H1 (cell line): ENCODE measurements around the gene HACD2. TPM values are rescaled to one million over a fixed set of nuclear protein-coding genes. Genes with fewer than 3 reads are reported as not detected.
"Not testable (repeated sequence)": the region's sequence is repeated elsewhere in the genome, so short reads cannot be mapped to it uniquely, and the experiment has no call there.

ENCODE experiments used
- CTCF ChIA-PET: fragments of 300-600 bp; sonication (Branson Sonifier 250); formaldehyde crosslinking; loops from one replicate; lab custom pipeline; 2021; ENCODE audit not compliant: partially characterized antibody; lab: Charles Lee
- POLR2A ChIA-PET: fragments of 300-600 bp; sonication (Branson Sonifier 250); formaldehyde crosslinking; loops from one replicate; lab custom pipeline; 2021; ENCODE audit warnings: inconsistent platforms; ENCODE audit not compliant: partially characterized antibody; lab: Charles Lee
- DNase-seq, 2 experiments: peaks; one replicate each; pipeline versions ENCODE4 v3.0.0 to v3.0.0-alpha.2; 2010 to 2022; ENCODE audit warnings: low spot score in 2 of 2, low read depth in 1 of 2, mixed read lengths in 1 of 2
- FAIRE-seq: peaks from 2 replicates; lab custom pipeline; 2011; peaks lifted over from hg19 to GRCh38; lab: Jason Lieb, UNC
- H2AFZ ChIP-seq: 2 replicates; pipeline ENCODE4 v1.8.1; 2012; ENCODE audit warnings: low read length, inconsistent platforms
- H2AK5ac ChIP-seq: 2 replicates; pipeline ENCODE4 v1.6.1; 2013; ENCODE audit warnings: low read depth, low read length
- H2BK120ac ChIP-seq: replicated peaks from 2 replicates; pipeline ENCODE3; 2013; ENCODE audit warnings: low read depth, low read length, inconsistent platforms
- H2BK12ac ChIP-seq: 2 replicates; pipeline ENCODE4 v1.6.1; 2013; ENCODE audit warnings: low read depth, low read length
- H2BK15ac ChIP-seq: 2 replicates; pipeline ENCODE4 v1.6.1; 2013; ENCODE audit warnings: low read length
- H2BK20ac ChIP-seq: 2 replicates; pipeline ENCODE4 v1.6.1; 2013; ENCODE audit warnings: low read length
- H2BK5ac ChIP-seq: 2 replicates; pipeline ENCODE4 v1.6.1; 2013; ENCODE audit warnings: low read depth, low read length
- H3K14ac ChIP-seq: 2 replicates; pipeline ENCODE4 v1.6.1; 2013; ENCODE audit warnings: inconsistent platforms; ENCODE audit not compliant: insufficient read length
- H3K18ac ChIP-seq: 2 replicates; pipeline ENCODE4 v1.6.1; 2013; ENCODE audit warnings: low read length; ENCODE audit errors: extremely low read depth
- H3K23ac ChIP-seq: 2 replicates; pipeline ENCODE4 v1.6.1; 2013; ENCODE audit warnings: inconsistent platforms; ENCODE audit not compliant: insufficient read length
- H3K23me2 ChIP-seq: 2 replicates; pipeline ENCODE4 v1.6.1; 2013; ENCODE audit warnings: low read depth, low read length
- H3K27ac ChIP-seq: 2 replicates; pipeline ENCODE4 v1.6.1; 2011; ENCODE audit warnings: low read depth, low read length, inconsistent platforms
- H3K27me3 ChIP-seq, 4 experiments: replicated peaks in 1 of 4; 1 replicate in 1 of 4; 2 replicates in 3 of 4; pipeline versions ENCODE4 v1.6.1 to v1.8.1; 2011 to 2013; ENCODE audit warnings: low read length in 3 of 4, mild to moderate bottlenecking in 3 of 4, inconsistent platforms in 2 of 4, mixed read lengths in 2 of 4, moderate library complexity in 1 of 4; ENCODE audit not compliant: control insufficient read depth in 3 of 4, insufficient read depth in 3 of 4; ENCODE audit errors: extremely low read depth in 1 of 4
- H3K36me3 ChIP-seq, 4 experiments: 2 replicates each; pipeline versions ENCODE4 v1.6.1 to v1.8.1; 2011 to 2013; ENCODE audit warnings: mild to moderate bottlenecking in 4 of 4, low read length in 3 of 4, moderate library complexity in 2 of 4, control low read depth in 1 of 4, inconsistent platforms in 1 of 4; ENCODE audit not compliant: insufficient read depth in 4 of 4, control insufficient read depth in 2 of 4
- H3K4ac ChIP-seq: replicated peaks from 2 replicates; pipeline ENCODE3; 2013; ENCODE audit warnings: low read length, low read depth, mixed read lengths, inconsistent platforms; ENCODE audit not compliant: insufficient read length
- H3K4me1 ChIP-seq, 4 experiments: replicated peaks in 1 of 4; 1 replicate in 1 of 4; 2 replicates in 3 of 4; pipeline versions ENCODE4 v1.6.1 to v1.8.1; 2011 to 2013; ENCODE audit warnings: low read length in 3 of 4, inconsistent platforms in 2 of 4, mixed read lengths in 1 of 4; ENCODE audit not compliant: insufficient read depth in 4 of 4, control insufficient read depth in 3 of 4
- H3K4me2 ChIP-seq, 2 experiments: 2 replicates each; pipeline versions ENCODE4 v1.6.1 to v1.8.1; 2011 to 2013; ENCODE audit warnings: low read depth in 2 of 2, low read length in 2 of 2, control low read depth in 1 of 2, inconsistent platforms in 1 of 2, mild to moderate bottlenecking in 1 of 2; ENCODE audit not compliant: insufficient read depth in 1 of 2
- H3K4me3 ChIP-seq, 4 experiments: fragments of 200-600, 300-600 bp in 1 of 4; sonication (generic), shearing (Covaris generic), sonication (Bioruptor Twin) in 1 of 4; 2 replicates each; pipeline versions ENCODE4 v1.5.1 to v1.8.1; 2011 to 2016; ENCODE audit warnings: low read length in 4 of 4, low read depth in 3 of 4, control low read depth in 2 of 4, inconsistent platforms in 2 of 4, mild to moderate bottlenecking in 2 of 4, mixed read lengths in 1 of 4, moderate library complexity in 1 of 4; ENCODE audit not compliant: insufficient read depth in 2 of 4; ENCODE audit errors: extremely low read depth in 1 of 4
- H3K56ac ChIP-seq: replicated peaks from 2 replicates; pipeline ENCODE3; 2013; ENCODE audit warnings: low read depth, mild to moderate bottlenecking, mixed read lengths, low read length, inconsistent platforms; ENCODE audit not compliant: insufficient read length
- H3K79me1 ChIP-seq: 2 replicates; pipeline ENCODE4 v1.6.1; 2013; ENCODE audit warnings: low read depth, low read length, control low read depth
- H3K79me2 ChIP-seq, 2 experiments: 2 replicates each; pipeline versions ENCODE4 v1.6.1 to v1.8.1; 2012 to 2013; ENCODE audit warnings: low read length in 2 of 2, mild to moderate bottlenecking in 2 of 2, inconsistent platforms in 1 of 2; ENCODE audit not compliant: insufficient read depth in 2 of 2, control insufficient read depth in 1 of 2
- H3K9ac ChIP-seq, 4 experiments: replicated peaks in 1 of 4; 1 replicate in 1 of 4; 2 replicates in 3 of 4; pipeline versions ENCODE4 v1.6.1 to v1.8.1; 2011 to 2013; ENCODE audit warnings: low read depth in 3 of 4, low read length in 3 of 4, control low read depth in 2 of 4, mild to moderate bottlenecking in 2 of 4, moderate library complexity in 2 of 4, inconsistent platforms in 1 of 4; ENCODE audit errors: extremely low read depth in 1 of 4
- H3K9me3 ChIP-seq, 2 experiments: 2 replicates each; pipeline versions ENCODE4 v1.6.1 to v1.8.1; 2012 to 2013; ENCODE audit warnings: mild to moderate bottlenecking in 2 of 2, moderate library complexity in 2 of 2, control low read depth in 1 of 2, inconsistent platforms in 1 of 2, low read depth in 1 of 2, low read length in 1 of 2, mixed read lengths in 1 of 2; ENCODE audit not compliant: insufficient read depth in 2 of 2
- H4K20me1 ChIP-seq, 2 experiments: replicated peaks in 1 of 2; 2 replicates each; pipeline versions ENCODE3 to v1.8.1; 2011 to 2013; ENCODE audit warnings: inconsistent platforms in 2 of 2, low read length in 2 of 2, mild to moderate bottlenecking in 1 of 2; ENCODE audit not compliant: insufficient read depth in 2 of 2, control insufficient read depth in 1 of 2
- H4K5ac ChIP-seq: 2 replicates; pipeline ENCODE4 v1.6.1; 2013; ENCODE audit warnings: low read length, low read depth, mixed read lengths, inconsistent platforms; ENCODE audit not compliant: insufficient read length
- H4K8ac ChIP-seq: 2 replicates; pipeline ENCODE4 v1.8.0; 2013; ENCODE audit warnings: mild to moderate bottlenecking, moderate library complexity, low read length, inconsistent platforms; ENCODE audit not compliant: insufficient read depth; ENCODE audit errors: extremely low read depth
- H4K91ac ChIP-seq: replicated peaks from 2 replicates; pipeline ENCODE3; 2013; ENCODE audit warnings: low read length, mixed read lengths, inconsistent platforms; ENCODE audit not compliant: insufficient read length
- WGBS, 2 experiments: shearing (Covaris generic) in 1 of 2; methylation state at CpG; one replicate each; pipeline versions ENCODE4 v1.1.6 to v1.1.7; 2013 to 2015; ENCODE audit warnings: low lambda C conversion rate in 2 of 2, mixed read lengths in 2 of 2, inconsistent platforms in 1 of 2, low coverage in 1 of 2, missing lambda C conversion rate in 1 of 2; ENCODE audit not compliant: insufficient replicate concordance in 2 of 2, insufficient coverage in 1 of 2, insufficient read length in 1 of 2; ENCODE audit errors: extremely low coverage in 1 of 2, missing lambda C conversion rate in 1 of 2; 5-methylcytosine and 5-hydroxymethylcytosine counted together
- polyA plus RNA-seq, 7 experiments: library from polyadenylated mRNA; depleted of rRNA in 3 of 7; stranded (reverse) in 5 of 7; unstranded in 2 of 7; fragments of >200 nt in 5 of 7; fragments of 200-250 nt in 2 of 7; gene quantifications; 1 replicate in 5 of 7; 2 replicates in 1 of 7; 4 replicates in 1 of 7; pipeline versions ENCODE4 v1.2.1 to v1.2.3, GENCODE V29; 2011 to 2013; ENCODE audit warnings: missing spikeins in 2 of 7, mixed read lengths in 2 of 7
- total RNA-seq: library from RNA; stranded (reverse); fragmentation: NEBNext Ultra II Directional; extraction: Animal tissue kit (Norgen Biotek cat#: 25700); gene quantifications from 2 replicates; pipeline ENCODE4 v1.2.1, GENCODE V29; 2021

HACD2 gene
- total and polyA plus RNA-seq, 2 of the 8 experiments (the other 6 are each of a cell fraction or from before 2014, with no cell fraction given) = 24.9 to 31.2 TPM

DNA sequence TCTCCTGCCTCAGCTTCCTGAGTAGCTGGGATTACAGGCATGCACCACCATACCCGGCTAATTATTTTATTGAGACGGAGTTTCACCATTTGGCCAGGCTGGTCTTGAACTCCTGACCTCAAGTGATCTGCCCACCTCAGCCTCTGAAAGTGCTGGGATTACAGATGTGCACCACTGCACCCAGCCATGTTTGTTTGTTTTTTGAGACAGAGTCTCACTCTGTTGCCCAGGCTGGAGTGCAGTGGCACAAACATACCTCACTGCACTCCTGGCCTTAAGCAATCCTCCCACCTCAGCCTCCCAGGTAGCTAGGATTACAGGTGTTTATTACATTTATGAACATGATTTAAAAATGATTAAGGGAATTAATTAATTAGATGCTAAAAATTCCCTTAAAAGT, 18.3 kb upstream of the HACD2 start:
- not testable (repeated sequence) for H3K56ac ChIP-seq, H3K23me2 ChIP-seq, H4K5ac ChIP-seq, H3K4me3 ChIP-seq, H3K9ac ChIP-seq, FAIRE-seq, H4K91ac ChIP-seq, H3K14ac ChIP-seq, H3K4me2 ChIP-seq, H2BK12ac ChIP-seq, H3K4ac ChIP-seq, H3K4me1 ChIP-seq, H3K27me3 ChIP-seq, H3K27ac ChIP-seq, DNase-seq, H3K23ac ChIP-seq, H3K36me3 ChIP-seq, H3K9me3 ChIP-seq, H3K79me2 ChIP-seq, H4K8ac ChIP-seq, H2BK120ac ChIP-seq, H2BK15ac ChIP-seq, H2BK20ac ChIP-seq, H2BK5ac ChIP-seq, H4K20me1 ChIP-seq, H3K79me1 ChIP-seq, H2AFZ ChIP-seq, H3K18ac ChIP-seq, H2AK5ac ChIP-seq
- WGBS, 2 experiments = 100% methylated on average over 2 of the region's 2 CpGs; no CpG with 5 or more reads in 1 of the 2 experiments
- CTCF ChIA-PET = interaction anchor here (0.7 to 1.0 kb wide), 2 partner anchors 11 to 242 kb away, joined by 3 to 5 read pairs; no protein-coding TSS in a partner anchor
- POLR2A ChIA-PET = interaction anchor here (1.5 kb wide), 1 partner anchor 17 kb away, joined by 3 read pairs; no protein-coding TSS in a partner anchor
